Right lobe of liver (tissue), 4 donors: Measurements from ENCODE around the gene NTM.

Experiments used
- POLR2A ChIP-seq: fragments of 450-650 bp; IDR thresholded peaks from one replicate; pipeline ENCODE4 v1.6.1; 2017; ENCODE audit warnings: antibody characterized with exemption, mild to moderate bottlenecking
- TF ChIP-seq, protein P1 (sequence below), 4 donors: fragments of 200-600 bp in 3 of 4; fragments of 450-650 bp in 1 of 4; IDR thresholded peaks; one replicate each; pipeline versions ENCODE4 v1.5.1 to v1.8.0; 2016 to 2022; ENCODE audit warnings: antibody characterized with exemption in 4 of 4, mild to moderate bottlenecking in 2 of 4
- donor health status: DM: no; HTN: no; CAD: no.
- donor health status: DM: no; HTN: no; CAD: no.
- donor health status: DM: no; HTN: yes; CAD: no.

- TF ChIP-seq, protein P1, sequence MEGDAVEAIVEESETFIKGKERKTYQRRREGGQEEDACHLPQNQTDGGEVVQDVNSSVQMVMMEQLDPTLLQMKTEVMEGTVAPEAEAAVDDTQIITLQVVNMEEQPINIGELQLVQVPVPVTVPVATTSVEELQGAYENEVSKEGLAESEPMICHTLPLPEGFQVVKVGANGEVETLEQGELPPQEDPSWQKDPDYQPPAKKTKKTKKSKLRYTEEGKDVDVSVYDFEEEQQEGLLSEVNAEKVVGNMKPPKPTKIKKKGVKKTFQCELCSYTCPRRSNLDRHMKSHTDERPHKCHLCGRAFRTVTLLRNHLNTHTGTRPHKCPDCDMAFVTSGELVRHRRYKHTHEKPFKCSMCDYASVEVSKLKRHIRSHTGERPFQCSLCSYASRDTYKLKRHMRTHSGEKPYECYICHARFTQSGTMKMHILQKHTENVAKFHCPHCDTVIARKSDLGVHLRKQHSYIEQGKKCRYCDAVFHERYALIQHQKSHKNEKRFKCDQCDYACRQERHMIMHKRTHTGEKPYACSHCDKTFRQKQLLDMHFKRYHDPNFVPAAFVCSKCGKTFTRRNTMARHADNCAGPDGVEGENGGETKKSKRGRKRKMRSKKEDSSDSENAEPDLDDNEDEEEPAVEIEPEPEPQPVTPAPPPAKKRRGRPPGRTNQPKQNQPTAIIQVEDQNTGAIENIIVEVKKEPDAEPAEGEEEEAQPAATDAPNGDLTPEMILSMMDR (IDR thresholded peaks at IDR 0.05) = no peak
- TF ChIP-seq POLR2A = no peak
Observed at GRCh38 chr11:131471976-131472375, 101.6 kb downstream of the NTM start.
